ENCODE data around the gene SMURF1. TPM values are rescaled to one million over a fixed set of nuclear protein-coding genes. Genes with fewer than 3 reads are reported as not detected.

Gene SMURF1
- total RNA-seq, 3 donors from 2014 or later (not counting 1 experiment from before 2014, with no cell fraction given), result 33.3 to 34.7 (median 34.2) TPM

DNA sequence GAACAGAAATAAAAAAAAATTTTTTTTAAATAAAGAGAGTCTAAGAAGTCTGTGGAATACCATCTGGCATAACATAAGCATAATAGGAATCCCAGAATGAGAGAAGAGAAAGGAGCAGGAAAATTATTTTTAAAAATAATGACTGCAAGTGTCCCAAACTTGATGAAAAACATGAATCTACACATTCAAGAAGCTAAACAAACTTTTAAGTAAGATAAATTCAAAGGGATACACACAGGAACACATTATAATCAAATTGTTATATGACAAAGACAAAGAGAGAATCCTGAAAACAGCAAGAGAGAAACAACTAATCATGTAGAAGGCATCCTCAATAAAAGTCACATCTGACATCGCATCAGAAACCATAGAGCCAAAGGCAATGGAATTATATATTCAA, 30.9 kb downstream of the SMURF1 start:
- Mint-ChIP-seq H3K4me3 (no peak overlapping the region), H3K9me3 (no peaks in the 10 kb centered on the region), H3K4me1 (peaks cover 43 to 80% of the 10 kb centered on the region in 2 donors), H3K27ac (no peak overlapping the region), H3K36me3 (no peaks in the 10 kb centered on the region), H3K27me3 (ENCODE audit: low read depth in 2 of 2) (no peaks in the 10 kb centered on the region)
- Histone ChIP-seq H3K4me3 (ENCODE audit: low read length) (no peak overlapping the region), H3K36me3 (ENCODE audit: control insufficient read depth, insufficient read depth, low read length) (no peaks in the 10 kb centered on the region), H3K9me3 (ENCODE audit: control insufficient read depth, insufficient read depth, low read length) (no peaks in the 10 kb centered on the region), H3K27me3 (ENCODE audit: control insufficient read depth, insufficient read depth, low read length) (no peaks in the 10 kb centered on the region), H3K4me1 (ENCODE audit: control insufficient read depth, insufficient read depth, low read length) (peaks cover 9% of the 10 kb centered on the region), H3K27ac (ENCODE audit: low read length) (no peak overlapping the region)
- no peak for ATAC-seq
- 100% methylated on average over 1 of the region's 1 CpG for WGBS (ENCODE audit: insufficient coverage)
- intact Hi-C loops (cut with micrococcal nuclease), result no loop called here
- DNase-seq, result no peak
- no peak for TF ChIP-seq CTCF (IDR thresholded peaks at IDR 0.05)

DNA sequence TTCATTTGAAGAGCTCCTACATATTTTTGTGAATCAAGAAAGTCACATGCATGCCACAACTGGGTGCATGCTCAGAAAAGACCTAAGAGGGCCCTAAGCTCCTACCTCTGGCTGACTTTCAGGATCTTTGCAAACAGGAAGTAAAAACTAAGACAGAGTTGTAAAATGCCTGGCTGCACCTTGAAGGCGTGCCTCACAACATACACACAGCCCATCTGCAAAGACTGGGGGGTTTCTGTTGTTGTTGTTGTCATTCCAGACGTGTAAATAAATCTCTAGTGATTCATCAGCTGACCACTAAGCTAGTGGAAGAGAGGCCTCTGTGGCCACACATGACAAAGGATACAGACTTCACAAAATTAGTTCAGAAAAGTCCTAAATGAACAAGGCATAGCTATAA, 31.8 kb downstream of the SMURF1 start:
- intact Hi-C loops (cut with micrococcal nuclease), result no loop called here
- Mint-ChIP-seq H3K4me1 (peaks cover 47 to 86% of the 10 kb centered on the region in 2 donors), H3K36me3 (no peaks in the 10 kb centered on the region), H3K27ac (peak overlapping the region; percentile 9 to 64), H3K4me3 (no peak overlapping the region), H3K27me3 (ENCODE audit: low read depth in 2 of 2) (no peaks in the 10 kb centered on the region), H3K9me3 (no peaks in the 10 kb centered on the region)
- H3K4me3 ChIP-seq (ENCODE audit: low read length), result no peak overlapping the region
- WGBS (ENCODE audit: insufficient coverage), result 33% methylated on average over 2 of the region's 2 CpGs
- H3K27ac ChIP-seq (ENCODE audit: low read length), result no peak overlapping the region
- peaks cover 9% of the 10 kb centered on the region for H3K4me1 ChIP-seq (ENCODE audit: control insufficient read depth, insufficient read depth, low read length)
- no peak for TF ChIP-seq CTCF (IDR thresholded peaks at IDR 0.05)
- H3K36me3 ChIP-seq (ENCODE audit: control insufficient read depth, insufficient read depth, low read length), result no peaks in the 10 kb centered on the region
- no peaks in the 10 kb centered on the region for H3K27me3 ChIP-seq (ENCODE audit: control insufficient read depth, insufficient read depth, low read length)
- ATAC-seq, result peak in 2 of 3 donors; percentile 30 to 40
- peak in 1 of 2 donors; percentile 31 for DNase-seq
- H3K9me3 ChIP-seq (ENCODE audit: control insufficient read depth, insufficient read depth, low read length), result no peaks in the 10 kb centered on the region

DNA sequence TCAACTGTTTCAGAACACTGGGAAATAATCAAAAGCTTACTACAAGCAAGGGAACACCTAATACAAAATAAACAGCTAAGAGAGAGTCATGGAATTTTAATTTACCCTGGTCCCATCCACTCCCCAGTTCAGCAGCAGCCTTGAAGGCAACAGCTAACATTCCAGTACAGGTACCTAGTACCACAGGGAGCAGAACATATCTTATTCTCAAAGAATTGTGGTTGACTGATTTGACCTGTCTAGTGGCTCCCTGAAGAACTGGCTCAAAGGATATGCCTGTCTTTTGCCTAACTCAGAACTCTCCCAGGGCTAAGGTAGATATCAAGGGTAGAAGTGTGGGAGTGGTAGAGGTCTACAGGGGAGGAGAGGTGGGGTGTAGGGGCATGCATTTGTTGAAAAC, 32.3 kb downstream of the SMURF1 start:
- no peak for ATAC-seq
- intact Hi-C loops (cut with micrococcal nuclease), result no loop called here
- Mint-ChIP-seq H3K4me3 (no peak overlapping the region), H3K4me1 (peaks cover 45 to 83% of the 10 kb centered on the region in 2 donors), H3K27ac (peak overlapping the region in 1 of 2 donors; percentile 64), H3K9me3 (no peaks in the 10 kb centered on the region), H3K27me3 (ENCODE audit: low read depth in 2 of 2) (no peaks in the 10 kb centered on the region), H3K36me3 (no peaks in the 10 kb centered on the region)
- TF ChIP-seq CTCF (IDR thresholded peaks at IDR 0.05), result no peak
- H3K9me3 ChIP-seq (ENCODE audit: control insufficient read depth, insufficient read depth, low read length), result no peaks in the 10 kb centered on the region
- peaks cover 9% of the 10 kb centered on the region for H3K4me1 ChIP-seq (ENCODE audit: control insufficient read depth, insufficient read depth, low read length)
- H3K4me3 ChIP-seq (ENCODE audit: low read length), result no peak overlapping the region
- H3K27ac ChIP-seq (ENCODE audit: low read length), result no peak overlapping the region
- DNase-seq, result no peak
- H3K27me3 ChIP-seq (ENCODE audit: control insufficient read depth, insufficient read depth, low read length), result no peaks in the 10 kb centered on the region
- H3K36me3 ChIP-seq (ENCODE audit: control insufficient read depth, insufficient read depth, low read length), result no peaks in the 10 kb centered on the region
